ENCODE measurements around the gene RALB.

Gene RALB

DNA sequence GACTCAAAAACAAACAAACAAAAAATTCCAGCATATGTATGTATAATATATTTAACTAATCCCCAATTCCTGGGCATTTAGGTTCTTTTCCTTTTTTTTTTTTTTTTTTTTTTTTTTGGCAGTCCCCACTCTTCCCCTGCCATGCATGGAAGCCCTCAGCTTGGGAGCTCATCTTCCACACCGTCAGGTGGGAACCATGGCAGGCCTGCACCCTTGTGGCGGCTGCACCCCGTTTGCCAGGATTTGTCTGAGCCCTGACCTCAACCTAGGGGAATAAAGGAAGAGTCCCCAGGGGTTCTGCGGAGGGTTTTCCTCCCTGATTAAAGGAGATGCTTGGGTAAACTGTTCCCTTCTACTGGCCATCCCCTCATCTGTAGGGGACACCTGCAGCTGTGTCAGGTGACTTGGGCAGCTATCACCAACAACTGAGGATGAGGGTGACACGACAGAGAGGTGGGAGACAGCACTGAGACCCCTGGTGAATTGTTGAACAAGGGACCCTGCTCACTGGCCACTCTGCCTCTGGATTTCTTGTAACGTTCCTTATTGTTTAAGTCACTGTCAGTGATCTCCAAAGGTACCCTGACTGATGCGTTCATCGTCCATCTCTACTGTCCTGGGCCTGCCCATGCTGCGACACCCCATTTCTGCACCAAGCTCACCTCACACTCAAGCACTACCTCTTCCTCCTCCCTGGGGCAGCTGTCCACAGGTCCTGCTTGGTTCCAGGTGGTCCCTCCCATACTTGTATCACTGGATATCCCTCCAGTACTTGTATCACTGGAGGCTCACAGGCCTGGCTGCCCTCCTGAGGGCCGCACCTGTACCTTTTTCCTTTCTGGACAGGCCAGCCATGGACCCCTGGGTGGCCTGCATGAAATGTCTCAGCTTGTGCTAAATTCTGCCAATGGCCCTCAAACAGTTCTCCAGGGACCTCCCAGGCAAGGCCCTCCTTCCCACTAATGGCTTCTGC, 44.0 kb upstream of the RALB start:
- TF ChIP-seq, protein P1, sequence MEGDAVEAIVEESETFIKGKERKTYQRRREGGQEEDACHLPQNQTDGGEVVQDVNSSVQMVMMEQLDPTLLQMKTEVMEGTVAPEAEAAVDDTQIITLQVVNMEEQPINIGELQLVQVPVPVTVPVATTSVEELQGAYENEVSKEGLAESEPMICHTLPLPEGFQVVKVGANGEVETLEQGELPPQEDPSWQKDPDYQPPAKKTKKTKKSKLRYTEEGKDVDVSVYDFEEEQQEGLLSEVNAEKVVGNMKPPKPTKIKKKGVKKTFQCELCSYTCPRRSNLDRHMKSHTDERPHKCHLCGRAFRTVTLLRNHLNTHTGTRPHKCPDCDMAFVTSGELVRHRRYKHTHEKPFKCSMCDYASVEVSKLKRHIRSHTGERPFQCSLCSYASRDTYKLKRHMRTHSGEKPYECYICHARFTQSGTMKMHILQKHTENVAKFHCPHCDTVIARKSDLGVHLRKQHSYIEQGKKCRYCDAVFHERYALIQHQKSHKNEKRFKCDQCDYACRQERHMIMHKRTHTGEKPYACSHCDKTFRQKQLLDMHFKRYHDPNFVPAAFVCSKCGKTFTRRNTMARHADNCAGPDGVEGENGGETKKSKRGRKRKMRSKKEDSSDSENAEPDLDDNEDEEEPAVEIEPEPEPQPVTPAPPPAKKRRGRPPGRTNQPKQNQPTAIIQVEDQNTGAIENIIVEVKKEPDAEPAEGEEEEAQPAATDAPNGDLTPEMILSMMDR (IDR thresholded peaks at IDR 0.05; ENCODE audit: low read depth, low read length) = no peak

DNA sequence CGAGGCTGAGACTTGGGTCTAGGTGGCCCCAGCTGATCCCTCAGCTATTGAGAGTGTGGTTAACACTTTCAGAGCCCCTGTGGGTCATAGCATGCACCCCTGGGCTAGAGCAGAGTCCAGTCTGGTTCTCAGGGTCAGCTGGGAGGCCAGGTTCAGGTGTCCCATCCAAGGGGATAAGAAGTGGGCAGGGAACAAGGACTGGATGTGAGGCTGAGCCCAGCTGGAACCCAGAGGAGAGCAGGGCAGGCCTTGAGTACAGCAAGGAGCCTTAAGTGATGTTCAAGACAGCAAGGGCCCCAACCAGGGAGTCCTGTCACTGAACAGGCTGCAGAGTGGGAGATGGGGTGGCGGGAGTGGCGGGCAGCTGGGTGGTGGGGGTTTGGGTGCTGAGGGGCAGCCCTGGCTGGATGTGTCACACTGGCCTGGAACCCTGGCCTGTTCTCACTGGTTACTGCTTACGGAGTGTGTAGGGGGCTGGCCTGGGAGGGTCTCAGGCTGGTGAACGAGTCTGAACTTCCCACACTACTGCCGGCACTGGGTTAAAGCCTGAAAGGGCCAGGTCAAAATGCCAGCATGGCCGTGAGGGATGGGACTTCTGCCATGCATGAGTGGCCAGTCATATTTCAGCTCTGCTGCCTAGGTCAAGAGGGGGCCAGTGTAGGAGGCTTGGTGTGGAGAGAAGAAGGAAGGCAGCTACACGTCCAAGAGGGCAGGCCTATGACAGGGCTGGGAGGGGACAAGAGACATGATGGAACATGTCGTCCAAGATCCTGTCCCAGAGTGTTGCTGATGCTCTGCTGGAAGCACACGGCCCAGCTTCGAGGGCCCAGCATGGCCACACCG, 43.0 kb upstream of the RALB start:
- no peak for DNase-seq (ENCODE audit: extremely low read depth, low read depth)
- TF ChIP-seq, protein P1 (IDR thresholded peaks at IDR 0.05; ENCODE audit: low read depth, low read length) = no peak

More for the DNA sequence above, 44.0 kb upstream of the RALB start:
- no peak for DNase-seq (ENCODE audit: extremely low read depth, low read depth)

DNA sequence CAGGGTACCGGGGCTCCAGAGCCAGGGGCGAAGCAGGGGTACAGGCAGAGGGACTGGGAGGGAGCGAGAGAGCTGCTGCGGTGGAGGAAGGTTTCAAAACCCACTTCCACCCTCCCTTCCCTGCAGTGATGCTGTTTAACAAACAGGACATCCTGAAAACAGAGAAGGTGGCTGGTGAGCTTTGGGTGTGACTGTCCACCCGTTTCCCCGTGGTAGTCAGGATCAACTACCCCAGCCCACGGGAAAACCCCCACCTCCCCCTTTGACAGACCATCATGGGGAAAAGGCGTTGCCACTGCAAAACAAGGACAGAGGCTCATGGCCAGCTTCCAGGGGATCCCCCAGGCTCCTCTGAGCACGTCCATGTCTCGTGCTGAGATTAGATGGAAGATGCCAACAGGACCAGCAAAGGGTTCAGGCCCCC, 42.4 kb upstream of the RALB start:
- TF ChIP-seq, protein P1 (IDR thresholded peaks at IDR 0.05; ENCODE audit: low read depth, low read length) = no peak
- no peak for DNase-seq (ENCODE audit: extremely low read depth, low read depth)

DNA sequence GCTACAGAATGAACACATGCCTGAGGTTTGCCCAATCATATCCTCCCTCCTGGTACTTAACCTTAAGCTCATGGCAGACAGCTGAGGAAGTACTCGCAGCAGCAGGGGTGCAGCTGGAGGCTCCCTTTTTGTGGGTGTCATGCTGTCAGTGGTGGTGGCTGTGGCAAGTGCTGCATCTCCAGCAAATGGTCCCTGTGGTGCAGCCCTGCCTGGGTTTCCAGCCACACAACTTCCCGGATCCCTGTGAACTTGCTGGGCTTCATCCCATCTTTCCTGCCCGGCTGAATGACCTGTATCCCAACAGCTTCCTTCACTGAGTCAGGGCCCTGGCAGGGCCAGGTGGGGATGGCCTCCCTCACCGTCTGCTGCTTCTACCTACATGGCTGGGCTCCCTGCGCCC, 34.5 kb upstream of the RALB start:
- no peak for DNase-seq (ENCODE audit: extremely low read depth, low read depth)
- TF ChIP-seq, protein P1 (IDR thresholded peaks at IDR 0.05; ENCODE audit: low read depth, low read length) = no peak

DNA sequence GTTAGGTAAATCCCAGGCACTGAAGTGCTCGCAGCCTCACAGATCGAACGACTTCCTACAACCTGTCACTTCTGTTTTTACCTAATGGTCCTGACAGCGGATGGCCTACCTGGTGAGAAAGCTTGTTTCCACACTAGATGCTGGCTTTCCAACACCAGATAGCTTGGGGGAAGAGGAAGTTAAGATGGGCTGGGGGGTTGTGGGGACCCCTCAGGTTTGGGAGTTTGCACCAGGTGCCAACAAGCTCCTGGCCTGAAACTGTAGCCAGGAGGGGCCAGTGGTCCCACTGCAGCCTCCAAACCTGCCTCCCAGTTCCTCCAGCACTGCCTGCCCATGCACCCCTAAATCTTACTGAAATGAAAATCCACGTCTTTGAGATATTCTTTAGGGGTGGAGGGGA, 33.4 kb upstream of the RALB start:
- DNase-seq (ENCODE audit: extremely low read depth, low read depth) = no peak
- TF ChIP-seq, protein P1 (IDR thresholded peaks at IDR 0.05; ENCODE audit: low read depth, low read length) = no peak

DNA sequence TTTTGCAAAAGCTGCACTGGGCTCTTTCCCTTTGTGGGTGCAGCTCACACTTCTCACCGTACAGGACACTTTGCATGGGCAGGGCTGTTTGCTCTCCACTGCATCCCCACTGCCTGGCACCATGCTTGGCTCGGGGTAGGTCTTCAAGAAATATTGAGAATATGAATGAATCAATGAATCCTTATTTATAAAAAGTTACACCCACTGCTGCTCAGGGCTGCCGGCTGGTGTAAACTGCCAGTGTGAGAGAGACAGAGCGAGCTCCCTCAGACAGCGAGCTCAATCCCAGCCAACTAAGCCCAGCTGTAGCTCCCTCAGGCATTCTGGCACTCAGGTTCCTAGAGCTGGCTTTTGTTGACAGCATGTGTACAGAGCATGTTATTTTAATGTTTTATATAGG, 32.9 kb upstream of the RALB start:
- TF ChIP-seq, protein P1 (IDR thresholded peaks at IDR 0.05; ENCODE audit: low read depth, low read length) = no peak
- no peak for DNase-seq (ENCODE audit: extremely low read depth, low read depth)

DNA sequence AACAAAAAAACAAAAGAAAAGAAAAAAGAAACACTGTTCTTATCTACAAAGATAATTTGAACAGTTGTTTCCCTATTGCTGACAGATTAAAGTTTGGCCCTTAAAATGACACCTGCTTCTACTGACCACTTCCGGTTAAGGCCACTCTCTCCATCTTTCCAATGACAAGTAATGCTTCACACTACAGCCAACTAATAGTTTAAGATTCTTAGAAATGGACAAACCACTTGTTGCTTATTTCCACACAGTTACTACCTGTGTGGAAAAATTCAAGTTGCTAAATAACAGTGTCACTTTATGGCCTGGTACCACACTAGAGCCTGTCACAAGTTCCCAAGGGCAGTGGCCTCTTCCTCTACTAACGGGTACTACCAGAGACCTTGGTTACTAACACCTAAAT, 31.9 kb upstream of the RALB start:
- DNase-seq (ENCODE audit: extremely low read depth, low read depth) = no peak
- TF ChIP-seq, protein P1 (IDR thresholded peaks at IDR 0.05; ENCODE audit: low read depth, low read length) = no peak
